GM12878 (cell line): Measurements from ENCODE around the gene EEF1G.

Source experiments
- ASH2L ChIP-seq: fragments of 300-600, 200-600 bp; sonication (generic); IDR thresholded peaks from 2 replicates; pipeline ENCODE4 v1.6.1; 2017; ENCODE audit warnings: low read depth, mild to moderate bottlenecking, borderline replicate concordance
- EGR1 ChIP-seq, 2 experiments: IDR thresholded peaks; 1 replicate in 1 of 2; 2 replicates in 1 of 2; pipeline ENCODE4 v1.6.1; 2011 to 2012; ENCODE audit warnings: low read depth in 2 of 2, low read length in 2 of 2, borderline replicate concordance in 1 of 2, mild to moderate bottlenecking in 1 of 2, moderate library complexity in 1 of 2
- EP300 ChIP-seq, 2 experiments: fragments of 150-350 bp in 1 of 2; IDR thresholded peaks; 2 replicates each; pipeline ENCODE4 v1.6.1; 2011 to 2012; ENCODE audit warnings: low read depth in 2 of 2, low read length in 2 of 2, borderline replicate concordance in 1 of 2, improper control_type of control experiment in 1 of 2, inconsistent platforms in 1 of 2; ENCODE audit not compliant: control insufficient read depth in 1 of 2
- MTA2 ChIP-seq: fragments of 450-650 bp; IDR thresholded peaks from 2 replicates; pipeline ENCODE4 v1.6.1; 2016; ENCODE audit warnings: low read depth, mild to moderate bottlenecking, moderate library complexity
- PAX5 ChIP-seq: IDR thresholded peaks from 2 replicates; pipeline ENCODE4 v1.6.1; 2011; ENCODE audit warnings: low read depth, low read length, borderline replicate concordance
- POLR2A ChIP-seq: IDR thresholded peaks from 2 replicates; pipeline ENCODE4 v1.6.1; 2011; ENCODE audit warnings: low read depth, mild to moderate bottlenecking, low read length
- RELA ChIP-seq: fragments of 450-650 bp; IDR thresholded peaks from 2 replicates; pipeline ENCODE4 v1.8.0; 2014; ENCODE audit warnings: borderline replicate concordance; ENCODE audit not compliant: partially characterized antibody
- SUZ12 ChIP-seq: fragments of 200-600 bp; sonication (generic); IDR thresholded peaks from one replicate; pipeline ENCODE4 v1.6.1; 2018; ENCODE audit warnings: antibody characterized with exemption, mild to moderate bottlenecking; ENCODE audit not compliant: unreplicated experiment
- TARDBP ChIP-seq: IDR thresholded peaks from 2 replicates; pipeline ENCODE4 v1.6.1; 2016; ENCODE audit warnings: borderline replicate concordance
- TCF12 ChIP-seq: IDR thresholded peaks from 2 replicates; pipeline ENCODE4 v1.6.1; 2011; ENCODE audit warnings: low read depth, mild to moderate bottlenecking, low read length
- TF ChIP-seq, protein P1 (sequence below): IDR thresholded peaks from 2 replicates; pipeline ENCODE4 v1.6.1; 2011; ENCODE audit warnings: borderline replicate concordance, low read depth, mild to moderate bottlenecking, moderate library complexity, low read length; ENCODE audit not compliant: insufficient read depth, poor library complexity, severe bottlenecking
- TF ChIP-seq, protein P2 (sequence below), 3 experiments: IDR thresholded peaks in 2 of 3; conservative IDR thresholded peaks in 1 of 3; 2 replicates each; pipeline ENCODE4 v1.5.1; 2011; ENCODE audit warnings: low read depth in 3 of 3, low read length in 3 of 3, mild to moderate bottlenecking in 3 of 3, control low read depth in 2 of 3, moderate library complexity in 2 of 3, inconsistent platforms in 1 of 3, mixed read lengths in 1 of 3; ENCODE audit not compliant: control insufficient read depth in 2 of 3, insufficient read depth in 1 of 3; ENCODE audit errors: extremely low read depth in 1 of 3
- TF ChIP-seq, protein P3 (sequence below): IDR thresholded peaks from 2 replicates; pipeline ENCODE4 v1.6.1; 2012; ENCODE audit warnings: low read depth, low read length, improper control_type of control experiment
- TF ChIP-seq, protein P4 (sequence below): IDR thresholded peaks from 2 replicates; pipeline ENCODE4 v1.6.1; 2011; ENCODE audit warnings: low read depth, low read length, improper control_type of control experiment, borderline replicate concordance

DNA sequence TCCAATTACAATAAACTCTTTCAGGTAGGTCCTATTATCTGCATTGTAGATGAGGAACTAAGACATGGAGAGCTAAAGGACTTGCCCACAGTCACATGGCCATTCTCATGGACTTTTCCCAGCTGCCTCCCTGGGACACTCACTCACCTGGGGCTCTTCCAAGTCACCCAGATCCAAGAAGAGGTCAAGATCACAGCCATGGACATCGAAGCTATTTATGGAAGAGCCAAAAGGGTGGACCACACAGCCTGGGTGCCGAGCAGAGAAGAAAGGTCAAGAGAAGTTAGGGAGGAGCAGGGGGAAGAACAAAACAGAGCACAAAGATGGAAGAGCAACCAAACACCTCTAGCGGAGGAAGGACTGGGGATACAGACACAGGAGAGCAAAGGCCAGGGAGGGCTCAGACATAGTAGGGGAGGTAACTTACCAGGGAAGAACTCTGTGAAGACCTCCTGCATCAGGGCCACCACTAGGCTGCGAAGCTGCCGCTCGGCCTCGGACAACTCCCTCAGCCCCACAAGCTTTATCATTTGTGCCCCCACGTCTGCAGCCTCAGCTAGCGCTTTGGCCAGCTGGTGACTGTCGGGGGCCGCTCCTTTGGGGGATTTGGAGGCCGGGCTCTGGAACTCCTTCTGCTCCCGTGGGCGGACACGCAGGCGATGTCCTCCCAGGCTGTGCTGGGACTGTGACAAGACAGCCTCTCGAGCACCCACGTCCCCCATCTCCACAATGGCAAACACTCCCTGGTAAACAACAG lies 7.4 kb upstream of the EEF1G start:
- no peak for TF ChIP-seq PAX5
- no peak for TF ChIP-seq SUZ12
- no peak for TF ChIP-seq EP300 (IDR thresholded peaks at IDR 0.05; ENCODE audit: borderline replicate concordance in 1 of 2, control insufficient read depth in 1 of 2, low read depth in 2 of 2, low read length in 2 of 2)
- TF ChIP-seq RELA = no peak
- no peak for TF ChIP-seq MTA2
- TF ChIP-seq, protein P1, sequence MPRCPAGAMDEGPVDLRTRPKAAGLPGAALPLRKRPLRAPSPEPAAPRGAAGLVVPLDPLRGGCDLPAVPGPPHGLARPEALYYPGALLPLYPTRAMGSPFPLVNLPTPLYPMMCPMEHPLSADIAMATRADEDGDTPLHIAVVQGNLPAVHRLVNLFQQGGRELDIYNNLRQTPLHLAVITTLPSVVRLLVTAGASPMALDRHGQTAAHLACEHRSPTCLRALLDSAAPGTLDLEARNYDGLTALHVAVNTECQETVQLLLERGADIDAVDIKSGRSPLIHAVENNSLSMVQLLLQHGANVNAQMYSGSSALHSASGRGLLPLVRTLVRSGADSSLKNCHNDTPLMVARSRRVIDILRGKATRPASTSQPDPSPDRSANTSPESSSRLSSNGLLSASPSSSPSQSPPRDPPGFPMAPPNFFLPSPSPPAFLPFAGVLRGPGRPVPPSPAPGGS = no peak
- TF ChIP-seq, protein P2, sequence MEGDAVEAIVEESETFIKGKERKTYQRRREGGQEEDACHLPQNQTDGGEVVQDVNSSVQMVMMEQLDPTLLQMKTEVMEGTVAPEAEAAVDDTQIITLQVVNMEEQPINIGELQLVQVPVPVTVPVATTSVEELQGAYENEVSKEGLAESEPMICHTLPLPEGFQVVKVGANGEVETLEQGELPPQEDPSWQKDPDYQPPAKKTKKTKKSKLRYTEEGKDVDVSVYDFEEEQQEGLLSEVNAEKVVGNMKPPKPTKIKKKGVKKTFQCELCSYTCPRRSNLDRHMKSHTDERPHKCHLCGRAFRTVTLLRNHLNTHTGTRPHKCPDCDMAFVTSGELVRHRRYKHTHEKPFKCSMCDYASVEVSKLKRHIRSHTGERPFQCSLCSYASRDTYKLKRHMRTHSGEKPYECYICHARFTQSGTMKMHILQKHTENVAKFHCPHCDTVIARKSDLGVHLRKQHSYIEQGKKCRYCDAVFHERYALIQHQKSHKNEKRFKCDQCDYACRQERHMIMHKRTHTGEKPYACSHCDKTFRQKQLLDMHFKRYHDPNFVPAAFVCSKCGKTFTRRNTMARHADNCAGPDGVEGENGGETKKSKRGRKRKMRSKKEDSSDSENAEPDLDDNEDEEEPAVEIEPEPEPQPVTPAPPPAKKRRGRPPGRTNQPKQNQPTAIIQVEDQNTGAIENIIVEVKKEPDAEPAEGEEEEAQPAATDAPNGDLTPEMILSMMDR (IDR thresholded peaks at IDR 0.05 in 2 of 3, conservative IDR thresholded peaks at IDR 0.05 in 1 of 3; ENCODE audit: control insufficient read depth in 2 of 3, extremely low read depth in 1 of 3, insufficient read depth in 1 of 3, low read depth in 3 of 3, low read length in 3 of 3) = no peak
- TF ChIP-seq POLR2A = no peak
- TF ChIP-seq TARDBP = no peak
- no peak for TF ChIP-seq TCF12
- TF ChIP-seq EGR1 (IDR thresholded peaks at IDR 0.05; ENCODE audit: borderline replicate concordance in 1 of 2, low read depth in 2 of 2, low read length in 2 of 2) = no peak
- TF ChIP-seq ASH2L = no peak
- TF ChIP-seq, protein P3, sequence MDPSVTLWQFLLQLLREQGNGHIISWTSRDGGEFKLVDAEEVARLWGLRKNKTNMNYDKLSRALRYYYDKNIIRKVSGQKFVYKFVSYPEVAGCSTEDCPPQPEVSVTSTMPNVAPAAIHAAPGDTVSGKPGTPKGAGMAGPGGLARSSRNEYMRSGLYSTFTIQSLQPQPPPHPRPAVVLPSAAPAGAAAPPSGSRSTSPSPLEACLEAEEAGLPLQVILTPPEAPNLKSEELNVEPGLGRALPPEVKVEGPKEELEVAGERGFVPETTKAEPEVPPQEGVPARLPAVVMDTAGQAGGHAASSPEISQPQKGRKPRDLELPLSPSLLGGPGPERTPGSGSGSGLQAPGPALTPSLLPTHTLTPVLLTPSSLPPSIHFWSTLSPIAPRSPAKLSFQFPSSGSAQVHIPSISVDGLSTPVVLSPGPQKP = no peak
- TF ChIP-seq, protein P4, sequence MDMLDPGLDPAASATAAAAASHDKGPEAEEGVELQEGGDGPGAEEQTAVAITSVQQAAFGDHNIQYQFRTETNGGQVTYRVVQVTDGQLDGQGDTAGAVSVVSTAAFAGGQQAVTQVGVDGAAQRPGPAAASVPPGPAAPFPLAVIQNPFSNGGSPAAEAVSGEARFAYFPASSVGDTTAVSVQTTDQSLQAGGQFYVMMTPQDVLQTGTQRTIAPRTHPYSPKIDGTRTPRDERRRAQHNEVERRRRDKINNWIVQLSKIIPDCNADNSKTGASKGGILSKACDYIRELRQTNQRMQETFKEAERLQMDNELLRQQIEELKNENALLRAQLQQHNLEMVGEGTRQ = no peak
